AG09319 (cell line): ENCODE results near the gene SNED1.

Experiments
- DNase-seq: peaks from one replicate; pipeline ENCODE4 v3.0.0-alpha.2; 2010; ENCODE audit warnings: low read depth; ENCODE audit errors: extremely low read depth
- CTCF ChIP-seq: IDR thresholded peaks from 2 replicates; pipeline ENCODE4 v1.5.1; 2011; ENCODE audit warnings: low read depth, mild to moderate bottlenecking, inconsistent platforms, low read length, moderate library complexity

Gene SNED1

DNA sequence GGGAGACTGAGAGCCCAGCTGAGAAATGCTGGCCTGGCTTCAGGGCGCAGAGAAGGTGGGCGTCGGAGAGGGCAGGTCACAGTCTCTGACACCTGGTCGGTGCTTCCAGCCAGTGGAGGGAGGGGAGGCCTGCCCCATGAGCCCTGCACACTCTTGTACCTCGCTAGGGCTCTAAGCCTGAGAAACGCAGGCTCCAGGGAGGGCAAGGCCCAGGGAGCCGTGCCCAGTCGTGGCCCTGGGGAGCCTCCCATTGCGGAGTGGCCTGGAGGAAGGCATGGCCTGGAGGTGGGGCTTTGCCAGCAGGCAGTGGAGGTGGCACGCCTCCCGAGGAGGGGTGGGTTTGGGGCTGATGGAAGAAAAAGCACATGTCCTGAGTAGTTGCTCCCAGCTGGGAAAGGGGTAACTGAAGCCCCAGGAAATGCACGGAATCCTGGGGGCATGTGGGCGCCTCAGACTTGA, 64.7 kb downstream of the SNED1 start:
- no peak for DNase-seq
- TF ChIP-seq CTCF: no peak

GRCh38 chr2:241063587-241063986, 65.2 kb downstream of the SNED1 start:
- DNase-seq: no peak
- TF ChIP-seq CTCF: no peak

- no peak for TF ChIP-seq CTCF
- DNase-seq: no peak
These were observed 65.8 kb downstream of the SNED1 start for GRCh38 chr2:241064008-241064801.

- TF ChIP-seq CTCF: no peak
- no peak for DNase-seq
These were observed 66.5 kb downstream of the SNED1 start for GRCh38 chr2:241064802-241065354.

DNA sequence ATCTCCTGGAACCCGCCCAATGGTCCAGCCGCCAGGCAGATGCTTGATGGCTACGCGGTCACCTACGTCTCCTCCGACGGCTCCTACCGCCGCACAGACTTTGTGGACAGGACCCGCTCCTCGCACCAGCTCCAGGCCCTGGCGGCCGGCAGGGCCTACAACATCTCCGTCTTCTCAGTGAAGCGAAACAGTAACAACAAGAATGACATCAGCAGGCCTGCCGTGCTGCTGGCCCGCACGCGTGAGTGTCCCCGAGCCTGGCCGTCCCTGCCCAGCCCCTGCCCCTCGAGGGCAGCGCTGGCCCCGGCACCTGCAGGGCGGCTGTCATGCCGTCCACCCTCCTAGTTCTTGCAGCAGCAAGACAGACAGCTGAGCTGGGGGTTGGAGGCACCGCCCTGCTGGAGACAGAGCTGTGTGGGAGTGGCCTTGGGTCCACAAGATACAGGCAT, 67.0 kb downstream of the SNED1 start:
- no peak for TF ChIP-seq CTCF
- DNase-seq: no peak

- no peak for DNase-seq
- TF ChIP-seq CTCF: no peak
These were observed 67.9 kb downstream of the SNED1 start for GRCh38 chr2:241066171-241066892.

- no peak; the same call in 1 of the 2 replicates for TF ChIP-seq CTCF
- DNase-seq: no peak
These were observed 68.5 kb downstream of the SNED1 start for GRCh38 chr2:241066893-241067341.
